NOMO-1 (cell line): ENCODE measurements around the gene U2AF2.

Experiments used
- DNase-seq, 2 experiments: peaks; one replicate each; lab custom pipeline; 2025; ENCODE audit not compliant: unreplicated experiment in 2 of 2; lab: John Stamatoyannopoulos, UW

The U2AF2 gene

DNA sequence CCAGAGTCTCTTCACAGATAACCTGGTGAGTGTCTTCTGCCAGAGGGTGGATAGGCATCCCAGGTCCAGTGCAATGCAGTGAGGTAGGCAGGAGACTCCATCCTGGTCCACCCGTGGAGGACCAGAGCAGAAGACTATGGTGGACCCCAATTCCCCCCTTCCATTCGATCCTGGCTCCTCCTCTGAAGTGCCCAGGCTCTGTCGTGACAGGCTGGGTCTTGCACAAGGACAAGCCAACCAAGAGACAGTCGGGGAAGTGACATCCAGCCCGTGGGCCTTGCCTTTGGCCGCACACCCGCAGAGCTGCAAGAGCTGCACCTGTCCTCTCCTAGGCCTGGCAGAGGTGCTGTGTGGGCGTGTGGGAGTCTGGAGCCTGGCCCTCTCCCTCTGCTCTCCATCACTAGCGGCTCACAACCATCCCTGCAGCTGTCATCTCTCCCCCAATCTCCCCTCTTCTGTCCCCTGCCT lies 33.6 kb upstream of the U2AF2 start:
- no peak for DNase-seq

DNA sequence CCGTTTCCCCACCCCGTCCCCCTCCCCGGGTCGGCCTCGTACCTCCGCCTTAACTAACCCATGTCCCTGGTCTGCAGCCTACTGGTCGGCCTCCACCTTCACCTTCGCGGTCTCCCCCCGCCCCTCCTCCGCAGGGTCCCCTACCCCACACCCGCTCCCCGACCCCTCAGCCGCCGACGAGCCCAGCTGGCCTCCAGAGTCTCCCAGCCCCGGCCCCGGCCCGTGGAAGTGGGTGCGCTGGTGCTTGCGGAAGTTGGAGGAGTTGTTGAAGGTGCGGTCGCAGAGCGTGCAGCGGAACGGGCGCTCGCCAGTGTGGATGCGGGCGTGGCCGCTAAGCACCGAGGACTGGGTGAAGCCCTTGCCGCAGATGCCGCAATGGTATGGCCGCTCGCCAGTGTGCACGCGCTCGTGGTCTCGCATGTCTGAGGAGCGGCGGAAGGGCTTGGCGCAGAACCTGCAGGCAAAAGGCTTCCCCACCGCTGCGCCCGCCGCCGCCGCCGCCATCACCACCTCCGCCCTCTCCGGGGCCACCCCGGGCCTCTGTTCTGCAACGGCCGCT lies 33.1 kb upstream of the U2AF2 start:
- DNase-seq = no peak

DNA sequence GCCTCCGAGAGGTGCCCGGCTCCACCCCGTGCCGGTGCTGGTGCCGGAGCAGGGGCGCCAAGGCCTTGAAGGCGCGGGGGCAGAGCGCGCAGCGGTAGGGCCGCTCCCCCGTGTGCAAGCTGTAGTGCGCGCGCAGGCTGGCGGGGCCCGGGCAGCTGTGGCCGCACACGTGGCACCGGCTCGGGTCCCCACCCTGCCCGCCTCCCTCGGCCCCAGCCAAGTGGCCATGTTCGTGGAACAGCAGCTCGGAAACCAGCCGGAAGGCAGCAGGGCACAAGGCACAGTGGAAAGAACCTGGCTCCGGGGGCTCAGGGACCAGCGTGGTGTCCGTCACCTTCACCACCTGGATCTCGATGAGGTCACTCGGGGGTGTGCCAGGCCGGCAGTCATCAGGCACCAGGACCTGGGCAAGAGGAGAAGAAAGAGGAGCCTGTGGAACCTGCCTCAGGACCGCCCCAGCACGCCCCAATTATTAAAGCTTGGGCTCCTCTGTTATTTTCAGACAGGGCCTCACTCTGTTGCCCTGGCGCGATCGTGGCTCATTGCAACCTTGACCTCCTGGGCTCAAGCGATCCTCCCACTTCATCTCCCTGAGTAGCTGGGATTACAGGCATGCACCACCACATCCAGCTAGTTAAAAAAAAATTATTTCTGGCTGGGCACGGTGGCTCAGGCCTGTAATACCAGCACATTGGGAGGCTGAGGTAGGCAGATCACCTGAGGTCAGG lies 32.4 kb upstream of the U2AF2 start:
- DNase-seq = no peak

DNA sequence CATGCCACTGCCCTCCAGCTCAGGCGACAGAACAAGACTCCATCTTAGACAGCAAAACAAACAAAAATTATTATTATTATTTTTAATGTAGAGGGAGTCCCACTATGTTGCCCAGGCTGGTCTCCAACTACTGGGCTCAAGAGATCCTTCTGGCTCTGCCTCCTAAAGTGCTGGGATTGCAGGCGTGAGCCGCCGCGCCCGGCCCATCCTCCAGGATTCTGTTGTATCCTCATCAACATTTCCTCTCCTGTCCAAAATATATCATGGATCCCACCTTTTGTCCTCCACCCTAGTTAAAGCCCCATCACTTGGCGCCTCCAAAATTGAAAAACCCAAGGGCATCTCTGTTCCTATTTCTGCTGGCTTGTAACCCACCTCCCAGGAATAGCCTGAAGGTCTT lies 31.7 kb upstream of the U2AF2 start:
- no peak for DNase-seq

DNA sequence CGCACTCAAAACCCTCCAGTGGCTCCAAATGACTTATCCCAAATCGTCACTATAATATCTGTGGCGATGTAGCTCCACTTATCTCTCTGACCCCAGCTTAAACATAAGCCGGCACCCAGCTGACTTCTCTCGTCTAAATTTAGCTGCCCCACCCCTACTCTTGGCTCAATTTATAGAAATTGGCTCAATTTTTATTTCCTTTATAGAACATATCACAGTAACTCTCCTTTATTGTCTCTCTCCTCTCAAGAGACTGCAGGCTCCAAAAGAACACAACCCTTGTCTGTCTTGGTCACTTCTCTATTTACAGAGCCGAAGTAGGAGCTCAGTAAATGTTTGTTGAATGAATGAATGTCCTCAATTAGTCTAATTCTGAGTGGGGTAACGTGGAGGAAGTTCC lies 31.3 kb upstream of the U2AF2 start:
- peak in 1 of 2 experiments; percentile 4 for DNase-seq

DNA sequence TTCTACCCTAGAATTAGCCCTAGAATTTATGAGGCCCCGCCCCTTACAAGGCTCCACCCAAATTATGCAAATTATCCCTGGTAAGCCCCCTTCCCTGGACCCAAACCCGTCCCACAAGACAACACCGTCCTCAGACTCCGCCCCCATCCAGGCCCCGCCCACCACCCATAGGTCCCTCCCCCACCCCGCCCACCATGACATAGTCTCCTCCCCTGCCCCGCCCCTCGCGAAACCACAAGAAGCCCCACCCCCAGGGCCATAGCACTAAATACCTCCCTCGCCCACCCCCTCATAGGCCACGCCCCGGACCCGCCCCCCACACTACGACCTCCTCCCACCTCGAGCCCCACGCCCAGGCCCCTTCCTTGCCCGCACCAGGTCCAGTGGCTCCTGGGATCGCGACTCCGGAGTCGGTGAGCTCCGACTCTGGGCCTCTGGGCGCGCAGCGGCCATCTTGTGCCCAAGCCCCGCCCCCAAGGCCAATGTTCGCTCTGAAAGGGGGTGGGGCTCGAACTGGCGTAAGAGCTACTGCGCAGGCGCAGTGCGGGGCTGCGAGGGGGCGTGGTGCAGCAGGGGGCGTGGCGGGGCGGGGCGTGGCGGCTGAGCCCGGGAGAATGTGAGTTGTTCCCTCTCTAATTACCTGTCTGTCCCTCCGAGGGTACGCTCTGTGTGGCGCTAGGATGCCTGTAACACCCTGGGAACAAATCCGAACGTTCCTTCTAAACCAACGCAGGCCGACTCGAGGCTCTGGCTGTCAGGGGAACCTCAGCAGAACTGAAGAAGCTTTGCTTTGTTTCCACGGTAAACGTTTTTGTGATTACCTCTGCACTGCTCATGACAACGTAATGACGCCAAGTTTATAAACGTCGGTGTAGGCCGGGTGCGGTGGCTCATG lies 30.5 kb upstream of the U2AF2 start, which contains the start of gene ZNF784:
ZNF784 (minus strand) TSS at position 458 of the 895 bp plus-strand sequence; CDS start at position 453, 5 bp downstream.
- peak; percentile 88 to 99 for DNase-seq

DNA sequence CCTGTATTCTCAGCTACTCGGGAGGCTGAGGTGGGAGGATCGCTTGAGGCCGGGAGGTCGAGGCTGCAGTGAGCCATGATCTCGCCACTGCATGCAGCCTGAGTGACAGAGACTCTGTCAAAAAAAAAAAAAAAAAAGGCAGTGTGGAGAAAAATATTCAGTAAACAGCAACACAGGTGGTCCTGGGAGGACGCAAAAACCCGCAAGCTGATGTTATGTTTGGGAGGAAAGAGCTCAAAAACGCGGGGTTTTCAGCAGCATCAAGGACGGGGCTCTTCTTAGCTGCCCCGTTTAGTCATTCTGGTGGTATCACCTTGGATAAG lies 29.9 kb upstream of the U2AF2 start:
- no peak for DNase-seq

DNA sequence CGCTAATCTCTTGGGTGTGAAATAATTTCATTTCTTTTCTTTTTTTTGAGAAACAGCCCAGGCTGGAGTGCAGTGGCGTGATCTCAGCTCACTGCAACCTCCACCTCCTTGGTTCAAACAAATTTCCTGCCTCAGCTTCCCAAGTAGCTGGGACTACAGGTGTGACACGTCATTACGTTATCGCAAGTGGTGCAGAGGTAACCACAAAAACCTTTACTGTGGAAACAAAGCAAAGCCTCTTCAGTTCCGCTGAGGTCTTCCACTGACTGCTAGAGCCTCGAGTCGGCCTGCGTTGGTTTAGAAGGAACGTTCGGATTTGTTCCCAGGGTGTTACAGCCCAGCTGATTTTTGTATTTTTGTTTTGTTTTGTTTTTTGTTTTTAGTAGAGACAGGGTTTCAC lies 28.5 kb upstream of the U2AF2 start:
- DNase-seq = no peak

DNA sequence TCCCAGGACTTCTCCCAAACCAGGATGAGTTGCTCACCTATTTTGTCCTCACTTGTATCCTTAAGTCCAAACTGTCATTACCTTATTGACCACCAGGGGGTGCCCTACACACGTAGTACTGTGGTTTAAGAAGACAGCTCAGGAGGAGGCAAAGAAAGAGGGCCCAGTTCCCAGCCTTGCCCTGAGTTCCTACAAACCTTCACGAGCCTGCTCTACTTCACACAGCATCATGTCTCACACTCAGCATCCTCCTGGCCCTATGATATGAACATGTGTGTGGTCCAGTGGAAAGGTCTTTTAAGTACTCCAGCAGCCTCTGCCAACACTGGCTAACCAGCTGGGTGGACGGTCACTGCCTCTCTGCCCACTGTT lies 22.4 kb upstream of the U2AF2 start:
- peak; percentile 60 to 88 for DNase-seq

DNA sequence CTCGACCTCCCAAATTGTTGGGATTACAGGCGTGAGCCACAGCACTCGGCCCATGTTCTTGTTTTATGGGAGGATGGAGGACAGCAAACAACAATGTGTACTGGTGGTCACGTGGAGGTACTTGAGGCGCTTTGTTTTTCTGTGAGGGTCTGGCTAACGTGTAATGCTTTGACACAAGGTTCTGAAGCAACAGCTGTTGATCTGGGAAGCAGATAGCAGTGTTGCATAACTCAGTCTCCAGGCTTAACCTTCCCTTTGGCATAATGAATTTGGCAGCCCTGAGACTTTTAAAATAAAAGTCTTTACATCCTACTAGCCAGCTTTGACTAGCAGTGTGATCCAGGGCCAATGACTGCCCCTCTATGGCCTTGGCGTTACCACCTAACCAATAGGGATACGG lies 21.0 kb upstream of the U2AF2 start:
- DNase-seq = no peak

DNA sequence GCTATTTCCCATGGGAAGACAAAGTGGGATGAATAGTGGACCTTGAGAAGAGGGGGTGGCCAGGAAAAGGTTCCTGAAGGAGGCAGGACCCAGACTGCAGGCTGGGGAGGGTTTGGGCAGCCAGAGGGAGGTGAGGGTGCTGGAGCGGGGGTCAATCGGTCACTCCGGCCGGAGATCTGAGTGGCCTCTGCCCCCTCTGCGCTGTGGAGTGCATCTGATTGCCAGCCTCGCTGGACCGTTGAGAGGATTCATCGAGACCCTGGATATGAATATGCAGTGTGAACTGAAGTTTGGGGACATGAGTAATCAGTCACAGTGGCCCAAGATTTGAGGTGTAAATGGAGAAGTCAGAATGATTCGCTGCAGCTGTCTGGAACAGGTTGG lies 19.5 kb upstream of the U2AF2 start:
- DNase-seq = peak in 1 of 2 experiments; percentile 8

DNA sequence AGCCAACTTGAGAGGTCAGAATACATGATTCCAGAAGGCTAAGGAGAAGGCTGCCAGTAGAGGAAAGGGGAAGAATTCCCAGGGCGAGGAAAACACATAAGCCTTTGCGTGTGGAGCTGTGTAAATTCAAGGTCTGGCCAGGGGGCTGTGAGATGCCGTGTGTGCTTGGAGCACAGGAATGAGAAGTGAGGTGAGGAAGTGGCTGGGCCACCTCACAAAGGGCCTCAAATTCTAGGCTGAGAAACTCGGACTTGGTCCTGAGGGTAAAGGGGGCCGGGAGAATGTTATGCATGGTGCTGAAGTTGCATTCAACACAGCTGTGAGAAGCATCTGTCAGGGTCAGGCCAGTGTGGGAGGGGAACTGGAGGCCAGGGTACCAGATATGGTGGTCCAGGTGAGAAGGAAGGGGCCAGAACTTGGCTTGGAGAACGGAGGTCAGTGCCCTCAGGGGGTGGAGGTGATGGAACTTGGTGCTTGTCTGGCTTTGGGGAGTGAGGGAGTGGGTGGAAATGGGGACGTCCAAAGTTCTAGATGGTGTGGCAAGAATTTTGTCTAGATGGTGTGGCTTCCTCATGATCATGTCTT lies 18.9 kb upstream of the U2AF2 start:
- DNase-seq = no peak

DNA sequence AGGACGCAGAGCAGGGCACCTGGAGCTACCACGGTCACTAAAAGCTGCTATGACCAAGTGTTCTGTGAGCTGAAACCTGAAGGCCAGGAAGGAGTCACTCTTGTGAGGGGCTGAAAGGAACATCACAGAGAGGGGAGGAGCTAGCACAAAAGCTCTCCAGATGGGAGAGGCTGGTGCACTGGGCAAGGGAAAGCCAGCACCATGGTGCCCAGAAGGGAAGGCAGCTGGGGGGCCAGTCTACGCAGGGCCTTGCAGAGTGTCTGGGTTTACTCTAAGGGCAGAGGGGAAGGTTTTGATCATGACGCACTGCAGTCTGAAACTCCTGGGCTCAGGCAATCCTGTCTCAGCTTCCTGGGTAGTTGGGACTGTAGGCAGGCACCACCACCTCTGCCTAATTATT lies 18.1 kb upstream of the U2AF2 start:
- no peak for DNase-seq

DNA sequence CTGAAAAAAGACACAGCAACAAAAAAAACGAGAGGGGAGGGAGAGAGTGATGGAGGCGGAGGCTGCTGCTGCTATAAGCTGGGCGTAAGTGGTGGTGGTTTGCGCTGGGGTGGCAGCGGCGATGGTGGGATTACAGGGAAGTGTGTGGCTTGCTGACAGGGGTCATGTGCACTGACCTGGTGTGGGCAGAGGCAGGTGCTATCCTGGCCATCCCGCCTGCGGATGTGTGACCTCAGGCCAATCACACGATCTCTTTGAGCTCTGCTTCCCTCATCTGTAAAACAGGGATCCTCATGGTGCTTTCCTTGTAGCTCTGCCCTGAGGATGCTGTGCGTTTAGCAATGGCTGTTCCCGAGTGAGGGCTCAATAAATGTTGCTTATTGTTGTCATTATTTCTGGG lies 17.3 kb upstream of the U2AF2 start:
- no peak for DNase-seq

DNA sequence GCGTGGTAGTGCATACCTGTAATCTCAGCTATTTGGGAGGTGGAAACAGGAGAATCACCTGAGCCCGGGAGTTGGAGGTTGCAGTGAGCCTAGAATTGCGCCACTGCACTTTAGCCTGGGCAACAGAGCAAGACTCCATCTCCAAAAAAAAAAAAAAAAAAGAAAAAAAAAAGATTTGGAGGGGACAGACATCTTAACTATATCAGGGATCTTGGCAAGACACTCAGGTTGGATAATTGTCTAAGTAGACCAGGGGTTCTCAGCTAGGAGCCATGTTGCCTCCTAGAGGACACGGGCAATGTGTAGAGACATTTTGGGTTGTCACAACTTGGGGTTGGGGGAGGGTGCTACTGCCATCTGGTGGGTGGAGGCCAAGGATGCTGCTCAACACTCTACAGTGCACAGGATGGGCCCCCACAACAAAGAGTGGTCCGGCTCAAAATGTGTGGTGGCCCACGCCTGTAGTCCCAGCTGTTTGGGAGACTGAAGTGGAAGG lies 15.9 kb upstream of the U2AF2 start:
- DNase-seq = no peak

DNA sequence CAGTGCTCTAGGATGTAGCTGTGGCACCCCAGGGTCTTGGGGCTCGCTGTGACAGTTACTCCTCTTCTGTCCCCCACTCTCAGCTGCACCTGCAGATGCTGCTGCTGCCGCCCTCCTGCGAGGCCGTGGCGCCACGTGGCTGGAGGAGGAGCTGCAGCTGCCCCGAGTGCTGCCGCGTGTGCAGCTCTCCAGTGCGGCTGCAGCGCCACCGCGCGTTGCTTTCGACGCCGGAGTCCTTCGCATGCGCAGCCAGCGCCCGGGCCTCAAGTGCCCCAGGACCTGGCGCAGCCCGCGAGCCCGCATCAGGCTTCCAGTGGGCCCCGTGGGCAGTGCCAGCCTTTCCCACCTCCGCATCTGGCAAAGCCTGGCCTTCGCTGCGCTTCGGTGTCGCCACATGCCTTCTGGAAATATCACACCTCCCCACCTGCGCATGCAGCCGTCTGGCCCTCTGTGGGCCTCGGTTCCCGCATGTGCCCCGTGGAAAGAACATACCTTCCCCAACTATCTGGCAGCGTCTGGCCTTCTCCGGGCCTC lies 14.7 kb upstream of the U2AF2 start:
- DNase-seq = no peak

DNA sequence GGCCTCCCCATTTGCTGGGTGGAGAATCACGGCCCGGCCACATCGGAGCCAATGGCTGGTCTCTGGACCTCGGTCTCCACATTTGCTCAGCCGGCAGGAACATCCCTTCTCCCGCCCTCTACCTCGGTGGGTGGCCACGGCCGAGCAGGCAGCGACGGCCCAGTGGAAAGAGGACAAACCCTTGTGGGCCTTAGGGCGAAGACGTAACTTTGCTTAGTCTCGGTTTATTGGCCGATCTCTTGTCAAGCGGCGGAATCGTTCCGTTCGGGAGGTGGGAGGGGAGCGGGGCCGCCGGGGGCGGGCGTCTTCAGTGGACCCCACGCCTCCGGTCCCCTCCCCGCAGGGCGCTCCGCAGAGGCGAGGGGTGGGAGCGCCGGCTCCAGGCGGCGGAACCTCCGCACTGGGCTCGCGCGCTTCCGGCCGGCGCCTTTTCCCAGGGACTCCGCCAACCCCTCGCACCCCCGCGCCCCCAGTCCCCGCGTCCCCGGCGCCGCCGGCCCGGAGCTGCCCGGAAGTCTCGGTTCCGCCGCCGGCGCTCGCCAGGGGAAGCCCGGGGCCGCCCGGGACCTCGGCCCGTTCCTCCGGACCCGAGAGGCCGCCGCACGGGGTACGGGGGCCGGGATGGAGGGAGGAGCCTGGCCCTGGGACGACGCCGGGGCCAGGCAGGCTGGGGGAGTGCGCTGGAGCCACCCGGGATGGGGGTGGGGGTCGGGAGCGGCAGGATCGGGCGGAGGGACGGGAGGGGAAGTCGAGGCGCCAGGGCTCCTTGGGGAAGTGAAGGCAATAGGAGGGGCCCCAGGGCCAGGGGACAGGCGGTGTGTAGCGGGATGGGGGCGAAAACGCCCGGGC lies 14.0 kb upstream of the U2AF2 start, which contains the start of gene ZNF580:
ZNF580 (plus strand) TSS at position 426 of the 849 bp plus-strand sequence. CDS start 1,507 bp downstream, outside the sequence.
- DNase-seq = peak; percentile 36 to 46

DNA sequence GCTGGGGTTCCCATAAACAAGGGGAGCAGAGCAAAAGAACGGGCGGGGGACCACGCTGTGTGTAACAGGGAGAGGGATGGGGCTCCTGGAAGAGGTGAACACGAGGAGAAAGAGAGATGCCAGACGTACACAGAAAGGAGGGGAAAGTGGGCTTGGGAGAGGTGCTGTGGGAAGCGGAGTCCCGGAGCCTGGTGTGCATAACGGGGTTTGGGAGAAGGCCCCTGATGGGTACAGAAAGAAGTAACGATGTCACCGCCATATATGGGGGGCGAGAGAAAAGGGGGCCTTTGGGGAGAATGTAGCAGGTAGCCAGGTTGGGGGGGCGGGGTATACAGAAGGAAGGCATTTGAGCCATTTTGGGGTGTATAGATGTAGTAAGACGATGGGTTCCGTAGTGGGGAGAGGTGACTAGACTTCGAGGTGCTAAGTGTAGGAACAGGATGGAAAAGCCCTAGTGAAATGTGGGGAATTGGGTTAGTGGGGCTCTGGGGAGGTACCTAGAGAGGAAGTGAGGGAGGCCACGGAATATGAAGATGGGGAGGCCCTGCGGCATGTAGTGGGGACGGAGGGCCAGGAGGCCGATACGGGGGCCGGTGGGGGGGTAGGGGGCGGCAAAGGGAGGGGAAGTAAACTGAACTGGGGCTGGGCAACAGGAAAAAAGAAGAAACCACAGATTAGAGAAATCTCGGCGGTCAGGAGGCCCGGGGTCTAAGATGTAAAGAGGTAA lies 13.2 kb upstream of the U2AF2 start:
- DNase-seq = peak in 1 of 2 experiments; percentile 29
